Measurements from ENCODE around the gene MCIDAS. TPM values are rescaled to one million over a fixed set of nuclear protein-coding genes. Genes with fewer than 3 reads are reported as not detected.

MCIDAS gene
- polyA plus RNA-seq, 1 of the 3 experiments (the other 2 are of a cell fraction), result not detected

DNA sequence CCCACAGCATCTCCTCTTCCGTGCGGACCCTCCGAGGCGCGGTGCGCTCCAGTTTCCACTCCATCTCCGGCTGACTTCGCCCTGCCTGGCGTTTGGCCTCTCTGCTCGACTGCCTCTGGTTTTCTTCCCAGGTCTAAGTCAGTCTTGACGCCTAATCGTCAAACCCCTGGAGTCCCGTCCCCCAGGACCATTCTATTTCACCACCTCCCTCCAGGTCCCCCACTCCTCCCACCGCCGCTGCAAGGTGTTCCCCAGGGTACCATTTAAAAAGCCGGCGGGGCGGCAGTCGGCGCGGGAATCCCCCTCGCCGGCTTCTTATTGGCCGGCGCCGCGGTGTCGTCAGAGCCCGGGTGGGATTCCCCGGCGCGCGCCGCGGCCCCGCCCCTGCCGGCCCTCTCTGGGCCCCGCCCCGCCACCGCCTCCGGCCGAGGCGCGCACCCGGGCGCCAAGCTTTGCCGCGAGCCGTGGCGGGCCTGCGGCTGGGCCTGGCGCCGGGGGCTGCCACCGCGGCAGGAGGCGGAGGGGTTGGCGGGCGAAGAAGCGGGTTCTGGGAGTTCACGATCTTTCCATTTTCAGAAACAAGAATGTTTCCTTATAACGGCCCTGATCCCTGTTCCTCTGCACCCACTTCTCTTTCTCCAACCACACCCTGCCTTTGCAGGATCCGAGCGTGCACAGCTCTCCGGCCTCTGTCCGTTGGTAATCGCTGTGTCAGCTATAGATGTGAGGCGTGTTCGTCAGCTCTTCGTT lies 54.0 kb downstream of the MCIDAS start, which contains the start of gene CDC20B:
Gene CDC20B (minus strand): TSS at position 241 of the 750 bp plus-strand sequence. CDS start 177 bp downstream, at position 64.
- peaks cover 3 to 13% of the 10 kb centered on the region in 2 experiments; a peak in 3 of 4 replicates for H3K4me1 ChIP-seq (ENCODE audit: control insufficient read depth in 1 of 2, insufficient read depth in 2 of 2, low read depth in 1 of 2, low read length in 1 of 2)
- no peak within 1 kb of the TSS for H3K9ac ChIP-seq
- H3K27me3 ChIP-seq (ENCODE audit: insufficient read depth), result peaks cover 46% of the 10 kb centered on the region
- H3K9me2 ChIP-seq, result no peaks in the 10 kb centered on the region
- H3K36me3 ChIP-seq (replicated peaks in 1 of 2; ENCODE audit: control insufficient read depth in 1 of 2, insufficient read depth in 2 of 2, low read length in 1 of 2), result no peaks in the 10 kb centered on the region
- no peak within 1 kb of the TSS for H3K27ac ChIP-seq (ENCODE audit: low read depth in 2 of 2, low read length in 1 of 2)
- peak; percentile 94 for DNase-seq
- no peaks in the 10 kb centered on the region; the same call in 1 of the 2 replicates for H4K20me1 ChIP-seq (ENCODE audit: insufficient read depth)
- 1% methylated on average over 45 of the region's 69 CpGs for WGBS (ENCODE audit: low lambda C conversion rate)
- H3K79me2 ChIP-seq (ENCODE audit: insufficient read depth), result no peaks in the 10 kb centered on the region
- CTCF ChIA-PET, result interaction anchor here (0.7 to 2.0 kb wide), 14 partner anchors 10 to 656 kb away, joined by 3 to 9 read pairs (median 4); partner anchors contain the start of genes GPX8 and SNX18
- peak within 1 kb of the TSS; percentile 51 to 59 for H3K4me3 ChIP-seq (ENCODE audit: low read depth in 2 of 2, low read length in 1 of 2)
- TF ChIP-seq ELF1 (IDR thresholded peaks at IDR 0.05), result no peak
- TF ChIP-seq SIN3A (IDR thresholded peaks at IDR 0.05; ENCODE audit: borderline replicate concordance, low read depth, low read length), result peak; percentile 45; the same call in 1 of the 2 replicates
- no peak for TF ChIP-seq NRF1 (IDR thresholded peaks at IDR 0.05; ENCODE audit: low read depth, low read length)
- no peak for TF ChIP-seq GATA2 (CRISPR knock-in tag; IDR thresholded peaks at IDR 0.05)
- no peak for TF ChIP-seq EP300 (IDR thresholded peaks at IDR 0.05; ENCODE audit: borderline replicate concordance in 1 of 2, low read depth in 1 of 2, low read length in 1 of 2)
- no peak for TF ChIP-seq JUND (IDR thresholded peaks at IDR 0.05)
- TF ChIP-seq GABPA (IDR thresholded peaks at IDR 0.05; ENCODE audit: low read depth), result no peak
- no peaks in the 10 kb centered on the region for H3K9me3 ChIP-seq
- POLR2A ChIA-PET, result no interaction called here
- H3F3A ChIP-seq (replicated peaks; ENCODE audit: insufficient read depth), result peaks cover 19% of the 10 kb centered on the region
- peak within 1 kb of the TSS; percentile 98 for H3K4me2 ChIP-seq
- H2AFZ ChIP-seq (ENCODE audit: low read depth), result peak within 1 kb of the TSS; percentile 80

DNA sequence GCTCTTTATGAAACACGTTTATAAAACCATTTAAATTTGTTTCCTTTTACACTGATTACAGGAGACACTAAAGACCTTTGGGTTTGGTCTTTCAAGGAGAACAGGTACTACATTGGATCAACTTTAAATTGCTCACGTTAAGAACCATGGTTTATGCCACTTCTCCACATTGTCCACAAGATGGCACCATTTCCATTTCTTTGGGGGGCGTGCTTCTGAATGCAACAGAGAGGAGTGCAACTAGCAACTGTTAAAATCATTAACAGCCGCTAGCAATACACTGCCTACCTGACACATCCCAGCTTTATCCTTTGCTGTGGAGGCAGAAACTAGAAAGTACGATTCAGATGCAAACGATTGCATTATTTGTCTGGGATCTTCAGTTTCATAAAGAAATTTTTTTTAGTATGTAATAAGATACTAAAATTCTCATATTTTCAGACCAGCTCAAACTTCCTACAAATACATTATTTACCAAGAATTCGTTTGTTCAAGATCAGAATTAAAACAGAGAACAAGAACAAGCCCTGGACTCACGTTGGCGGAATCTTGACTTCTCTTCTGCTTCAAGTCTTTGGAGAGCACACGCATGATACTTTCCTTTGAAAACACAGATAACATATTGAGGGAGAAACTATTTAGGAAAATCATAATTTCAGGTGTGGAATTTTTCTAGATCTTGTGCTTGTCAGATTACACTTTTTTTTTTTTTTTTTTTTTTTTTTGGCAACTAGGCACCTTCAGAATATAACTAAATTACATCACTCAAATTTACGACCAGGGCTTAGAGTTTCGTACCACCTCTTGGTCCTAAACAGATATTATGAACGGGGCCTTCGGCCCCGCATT lies 54.8 kb downstream of the MCIDAS start:
- ChIA-PET POLR2A (no interaction called here), CTCF (interaction anchor here (0.6 to 2.3 kb wide), 13 partner anchors 10 to 655 kb away, joined by 3 to 11 read pairs (median 4); partner anchors contain the start of genes GPX8 and SNX18)
- Histone ChIP-seq H3K9ac (no peak overlapping the region), H3K36me3 (replicated peaks in 1 of 2; ENCODE audit: control insufficient read depth in 1 of 2, insufficient read depth in 2 of 2, low read length in 1 of 2) (no peaks in the 10 kb centered on the region), H3K79me2 (ENCODE audit: insufficient read depth) (no peaks in the 10 kb centered on the region), H3F3A (replicated peaks; ENCODE audit: insufficient read depth) (peaks cover 25% of the 10 kb centered on the region), H3K4me2 (peak overlapping the region; percentile 98), H3K4me1 (ENCODE audit: control insufficient read depth in 1 of 2, insufficient read depth in 2 of 2, low read depth in 1 of 2, low read length in 1 of 2) (peaks cover 3 to 13% of the 10 kb centered on the region in 2 experiments; a peak in 3 of 4 replicates), H3K4me3 (ENCODE audit: low read depth in 2 of 2, low read length in 1 of 2) (peak overlapping the region; percentile 51 to 59), H2AFZ (ENCODE audit: low read depth) (peak overlapping the region; percentile 80; the same call in 1 of the 2 replicates), H3K9me3 (no peaks in the 10 kb centered on the region), H3K9me2 (no peaks in the 10 kb centered on the region), H3K27ac (ENCODE audit: low read depth in 2 of 2, low read length in 1 of 2) (no peak overlapping the region), H3K27me3 (ENCODE audit: insufficient read depth) (peaks cover 37% of the 10 kb centered on the region), H4K20me1 (ENCODE audit: insufficient read depth) (no peaks in the 10 kb centered on the region; the same call in 1 of the 2 replicates)
- WGBS (ENCODE audit: low lambda C conversion rate), result 5% methylated on average over 15 of the region's 15 CpGs
- TF ChIP-seq RAD21 (IDR thresholded peaks at IDR 0.05; ENCODE audit: low read length), result peak; percentile 91
- TF ChIP-seq POLR2AphosphoS5 (IDR thresholded peaks at IDR 0.05; ENCODE audit: low read depth, low read length), result no peak
- peak; percentile 72 for TF ChIP-seq SMC3 (IDR thresholded peaks at IDR 0.05; ENCODE audit: low read depth, low read length)
- TF ChIP-seq, protein P1, sequence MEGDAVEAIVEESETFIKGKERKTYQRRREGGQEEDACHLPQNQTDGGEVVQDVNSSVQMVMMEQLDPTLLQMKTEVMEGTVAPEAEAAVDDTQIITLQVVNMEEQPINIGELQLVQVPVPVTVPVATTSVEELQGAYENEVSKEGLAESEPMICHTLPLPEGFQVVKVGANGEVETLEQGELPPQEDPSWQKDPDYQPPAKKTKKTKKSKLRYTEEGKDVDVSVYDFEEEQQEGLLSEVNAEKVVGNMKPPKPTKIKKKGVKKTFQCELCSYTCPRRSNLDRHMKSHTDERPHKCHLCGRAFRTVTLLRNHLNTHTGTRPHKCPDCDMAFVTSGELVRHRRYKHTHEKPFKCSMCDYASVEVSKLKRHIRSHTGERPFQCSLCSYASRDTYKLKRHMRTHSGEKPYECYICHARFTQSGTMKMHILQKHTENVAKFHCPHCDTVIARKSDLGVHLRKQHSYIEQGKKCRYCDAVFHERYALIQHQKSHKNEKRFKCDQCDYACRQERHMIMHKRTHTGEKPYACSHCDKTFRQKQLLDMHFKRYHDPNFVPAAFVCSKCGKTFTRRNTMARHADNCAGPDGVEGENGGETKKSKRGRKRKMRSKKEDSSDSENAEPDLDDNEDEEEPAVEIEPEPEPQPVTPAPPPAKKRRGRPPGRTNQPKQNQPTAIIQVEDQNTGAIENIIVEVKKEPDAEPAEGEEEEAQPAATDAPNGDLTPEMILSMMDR (IDR thresholded peaks at IDR 0.05), result peak; percentile 86
- peak; percentile 79 for DNase-seq
